Measurements from ENCODE around the gene TMEM214.
A peak's percentile ranks its signal among the peaks of the same experiment; 100 is the strongest.

Gene TMEM214

DNA sequence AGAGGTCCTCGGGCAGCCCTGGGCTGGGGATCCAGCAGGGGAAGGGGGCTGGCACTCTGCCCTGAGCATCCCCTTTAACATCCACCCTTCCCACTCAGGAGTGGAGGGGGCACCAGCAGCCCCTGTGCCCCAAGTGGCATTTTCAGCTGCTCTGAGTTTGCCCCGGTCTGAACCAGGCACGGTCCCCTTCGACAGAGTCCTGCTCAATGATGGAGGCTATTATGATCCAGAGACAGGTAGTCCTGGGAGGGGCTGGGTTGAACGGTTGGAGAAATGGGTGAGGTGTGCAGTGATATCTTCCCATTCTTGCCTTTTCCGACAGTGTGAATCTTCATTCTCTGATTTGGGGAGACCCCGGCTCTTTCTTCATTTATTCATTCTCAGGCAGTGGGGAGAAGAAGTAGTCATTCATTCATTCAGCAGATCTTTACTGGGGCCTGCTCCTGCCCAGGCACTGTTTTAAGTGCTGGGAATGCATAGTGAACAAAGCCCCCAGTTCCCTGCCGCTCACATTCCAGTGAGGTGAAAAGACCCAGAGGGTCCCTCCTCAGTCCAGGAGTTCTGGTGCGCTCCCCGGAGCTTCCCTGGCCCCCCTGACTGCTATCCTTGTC lies 52.4 kb downstream of the TMEM214 start:
- TF ChIP-seq, protein P1, sequence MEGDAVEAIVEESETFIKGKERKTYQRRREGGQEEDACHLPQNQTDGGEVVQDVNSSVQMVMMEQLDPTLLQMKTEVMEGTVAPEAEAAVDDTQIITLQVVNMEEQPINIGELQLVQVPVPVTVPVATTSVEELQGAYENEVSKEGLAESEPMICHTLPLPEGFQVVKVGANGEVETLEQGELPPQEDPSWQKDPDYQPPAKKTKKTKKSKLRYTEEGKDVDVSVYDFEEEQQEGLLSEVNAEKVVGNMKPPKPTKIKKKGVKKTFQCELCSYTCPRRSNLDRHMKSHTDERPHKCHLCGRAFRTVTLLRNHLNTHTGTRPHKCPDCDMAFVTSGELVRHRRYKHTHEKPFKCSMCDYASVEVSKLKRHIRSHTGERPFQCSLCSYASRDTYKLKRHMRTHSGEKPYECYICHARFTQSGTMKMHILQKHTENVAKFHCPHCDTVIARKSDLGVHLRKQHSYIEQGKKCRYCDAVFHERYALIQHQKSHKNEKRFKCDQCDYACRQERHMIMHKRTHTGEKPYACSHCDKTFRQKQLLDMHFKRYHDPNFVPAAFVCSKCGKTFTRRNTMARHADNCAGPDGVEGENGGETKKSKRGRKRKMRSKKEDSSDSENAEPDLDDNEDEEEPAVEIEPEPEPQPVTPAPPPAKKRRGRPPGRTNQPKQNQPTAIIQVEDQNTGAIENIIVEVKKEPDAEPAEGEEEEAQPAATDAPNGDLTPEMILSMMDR (IDR thresholded peaks at IDR 0.05) = peak; percentile 60; the same call in 1 of the 2 replicates
- no peak for TF ChIP-seq ZFX (IDR thresholded peaks at IDR 0.05; ENCODE audit: borderline replicate concordance)
- peak overlapping the region; percentile 79 for H3K27ac ChIP-seq

DNA sequence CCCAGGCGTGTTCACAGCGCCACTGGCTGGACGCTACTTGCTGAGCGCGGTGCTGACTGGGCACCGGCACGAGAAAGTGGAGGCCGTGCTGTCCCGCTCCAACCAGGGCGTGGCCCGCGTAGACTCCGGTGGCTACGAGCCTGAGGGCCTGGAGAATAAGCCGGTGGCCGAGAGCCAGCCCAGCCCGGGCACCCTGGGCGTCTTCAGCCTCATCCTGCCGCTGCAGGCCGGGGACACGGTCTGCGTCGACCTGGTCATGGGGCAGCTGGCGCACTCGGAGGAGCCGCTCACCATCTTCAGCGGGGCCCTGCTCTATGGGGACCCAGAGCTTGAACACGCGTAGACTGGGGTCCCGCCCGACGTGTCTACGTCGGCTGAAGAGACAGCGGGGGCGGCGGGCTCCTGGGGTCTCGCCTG lies 52.9 kb downstream of the TMEM214 start:
- TF ChIP-seq, protein P1 (IDR thresholded peaks at IDR 0.05) = no peak; the same call in 1 of the 2 replicates
- TF ChIP-seq ZFX (IDR thresholded peaks at IDR 0.05; ENCODE audit: borderline replicate concordance) = no peak
- peak overlapping the region; percentile 79 for H3K27ac ChIP-seq

DNA sequence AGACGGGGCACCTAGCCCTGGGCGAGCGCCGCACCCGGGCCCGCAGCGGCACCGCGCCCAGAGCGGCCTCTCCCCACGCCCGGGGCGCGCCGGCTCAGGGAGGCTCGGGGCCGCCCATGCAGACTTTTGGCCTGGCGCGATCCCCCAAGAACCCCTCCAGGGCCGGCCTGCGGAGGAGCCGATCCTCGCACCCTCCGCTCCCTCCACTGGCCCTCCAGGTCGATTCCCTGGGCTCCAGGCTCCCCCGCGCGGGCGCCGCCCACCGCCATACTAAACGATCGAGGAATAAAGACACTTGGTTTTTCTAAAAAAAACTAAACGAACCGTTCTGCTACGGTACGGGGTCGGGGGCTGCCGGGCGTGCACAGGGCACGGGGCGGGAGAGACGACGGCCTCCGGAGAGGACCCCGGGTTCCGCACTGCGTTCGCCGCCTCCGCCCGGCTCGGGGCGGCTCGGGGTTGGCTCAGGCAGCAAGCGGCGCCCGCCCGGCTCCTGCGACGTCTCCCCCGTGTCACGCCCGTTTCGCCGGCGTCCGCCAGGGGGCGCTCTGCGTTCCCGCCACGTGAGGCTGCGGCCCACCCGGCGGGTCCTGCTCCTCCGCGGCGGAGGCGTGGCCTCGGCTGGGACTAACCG lies 53.4 kb downstream of the TMEM214 start:
- TF ChIP-seq, protein P1 (IDR thresholded peaks at IDR 0.05) = peak; percentile 93
- TF ChIP-seq ZFX (IDR thresholded peaks at IDR 0.05; ENCODE audit: borderline replicate concordance) = no peak
- H3K27ac ChIP-seq = peak overlapping the region; percentile 79

DNA sequence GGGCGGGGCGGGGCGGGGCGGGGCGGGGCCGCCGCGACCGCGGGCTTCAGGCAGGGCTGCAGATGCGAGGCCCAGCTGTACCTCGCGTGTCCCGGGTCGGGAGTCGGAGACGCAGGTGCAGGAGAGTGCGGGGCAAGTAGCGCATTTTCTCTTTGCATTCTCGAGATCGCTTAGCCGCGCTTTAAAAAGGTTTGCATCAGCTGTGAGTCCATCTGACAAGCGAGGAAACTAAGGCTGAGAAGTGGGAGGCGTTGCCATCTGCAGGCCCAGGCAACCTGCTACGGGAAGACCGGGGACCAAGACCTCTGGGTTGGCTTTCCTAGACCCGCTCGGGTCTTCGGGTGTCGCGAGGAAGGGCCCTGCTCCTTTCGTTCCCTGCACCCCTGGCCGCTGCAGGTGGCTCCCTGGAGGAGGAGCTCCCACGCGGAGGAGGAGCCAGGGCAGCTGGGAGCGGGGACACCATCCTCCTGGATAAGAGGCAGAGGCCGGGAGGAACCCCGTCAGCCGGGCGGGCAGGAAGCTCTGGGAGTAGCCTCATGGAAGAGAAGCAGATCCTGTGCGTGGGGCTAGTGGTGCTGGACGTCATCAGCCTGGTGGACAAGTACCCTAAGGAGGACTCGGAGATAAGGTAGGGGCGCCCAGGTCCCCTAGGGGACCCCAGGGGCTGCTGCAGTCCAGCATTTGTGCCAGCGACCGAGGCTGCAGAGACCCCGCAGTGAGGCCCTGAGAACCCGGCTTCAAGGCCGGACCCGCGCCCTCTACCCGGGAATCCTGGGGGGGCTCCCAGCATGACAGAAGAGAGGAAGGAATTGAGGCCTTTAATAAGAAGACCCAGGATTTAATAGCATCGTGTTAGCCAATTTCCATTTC lies 54.2 kb downstream of the TMEM214 start, which contains the start of gene KHK:
Gene KHK, plus strand, starts transcription at position 49 of the 870 bp plus-strand sequence. Its CDS starts 488 bp downstream, at position 537.
- peak within 1 kb of the TSS; percentile 79 for H3K27ac ChIP-seq
- no peak for TF ChIP-seq ZFX (IDR thresholded peaks at IDR 0.05; ENCODE audit: borderline replicate concordance)
- TF ChIP-seq, protein P1 (IDR thresholded peaks at IDR 0.05) = peak; percentile 57

DNA sequence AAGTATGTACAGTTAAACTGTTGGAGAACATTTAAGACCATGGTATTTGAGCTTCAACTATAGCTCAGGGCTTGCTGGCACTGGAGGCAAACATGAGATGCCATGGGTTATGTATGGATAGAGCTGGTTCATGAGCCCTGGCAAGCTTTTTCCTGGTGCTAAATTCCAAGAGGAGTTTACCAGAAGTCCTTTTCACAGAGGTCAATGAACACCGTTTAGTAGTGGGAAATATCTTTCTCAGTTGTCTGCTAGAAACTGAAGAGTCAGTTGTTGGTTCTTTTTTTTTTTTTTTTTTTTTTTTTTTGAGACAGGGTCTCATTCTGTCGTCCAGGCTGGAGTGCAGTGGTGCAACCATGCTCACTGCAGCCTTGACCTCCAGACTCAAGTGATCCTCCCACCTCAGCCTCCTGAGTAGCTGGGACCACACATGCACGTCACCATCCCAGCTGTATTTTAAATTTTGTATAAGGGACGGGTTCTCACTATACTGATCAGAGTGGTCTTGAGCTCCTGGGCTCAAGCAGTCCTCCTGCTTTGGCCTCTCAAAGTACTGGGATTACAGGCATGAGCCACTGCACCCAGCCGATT lies 55.2 kb downstream of the TMEM214 start:
- no peak for TF ChIP-seq ZFX (IDR thresholded peaks at IDR 0.05; ENCODE audit: borderline replicate concordance)
- TF ChIP-seq, protein P1 (IDR thresholded peaks at IDR 0.05) = no peak
- H3K27ac ChIP-seq = no peak overlapping the region

DNA sequence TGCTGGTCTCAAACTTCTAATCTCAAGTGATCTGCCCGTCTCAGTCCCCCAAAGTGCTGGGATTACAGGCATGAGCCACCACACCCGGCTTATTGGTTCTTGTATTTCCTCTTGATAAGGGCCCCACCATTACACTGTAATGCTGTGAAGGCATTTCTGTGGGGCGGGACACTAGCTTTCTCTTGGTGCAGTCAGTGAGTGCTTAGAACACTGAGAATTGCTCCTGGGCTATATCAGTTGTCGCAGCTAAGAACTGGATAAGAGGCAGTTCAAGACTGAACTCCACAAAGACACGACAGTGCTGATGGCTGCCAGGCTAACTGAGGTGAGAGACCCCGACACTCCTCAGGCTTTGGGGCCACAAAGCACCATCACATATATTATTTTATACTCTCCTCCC lies 55.9 kb downstream of the TMEM214 start:
- no peak for TF ChIP-seq ZFX (IDR thresholded peaks at IDR 0.05; ENCODE audit: borderline replicate concordance)
- TF ChIP-seq, protein P1 (IDR thresholded peaks at IDR 0.05) = no peak
- no peak overlapping the region for H3K27ac ChIP-seq

Measured in 22Rv1 (cell line).